ENCODE results near the gene PNPLA8. TPM values are rescaled to one million over a fixed set of nuclear protein-coding genes. Genes with fewer than 3 reads are reported as not detected.

PNPLA8 gene
- total and polyA plus RNA-seq, 7 donors, result 30.3 to 103 (median 60.1) TPM

- Histone ChIP-seq H3K36me3 (ENCODE audit: insufficient read depth in 1 of 2, low read depth in 1 of 2) (no peaks in the 10 kb centered on the region), H3K27ac (no peak overlapping the region), H3K9me3 (no peaks in the 10 kb centered on the region), H3K4me1 (peaks cover 12% of the 10 kb centered on the region), H3K4me3 (peak overlapping the region; percentile 63), H3K27me3 (ENCODE audit: insufficient read depth in 3 of 3, low read length in 2 of 3) (peaks cover 3 to 79% (median 14%) of the 10 kb centered on the region in 3 donors)
- DNase-seq, result no peak
- ATAC-seq, result no peak
- 44 to 52% (median 49%) methylated on average over 4 of the region's 4 CpGs for WGBS, 3 donors
- TF ChIP-seq CTCF (IDR thresholded peaks at IDR 0.05), result no peak
- intact Hi-C loops (cut with DNase I), result no loop called here
These were observed 71.6 kb downstream of the PNPLA8 start for GRCh38 chr7:108454317-108454673.

GRCh38 chr7:108453320-108453719 lies 72.6 kb downstream of the PNPLA8 start:
- H3K27ac ChIP-seq, result no peak overlapping the region
- no peaks in the 10 kb centered on the region for H3K9me3 ChIP-seq
- ATAC-seq (no peak), DNase-seq (no peak)
- H3K36me3 ChIP-seq (ENCODE audit: insufficient read depth in 1 of 2, low read depth in 1 of 2), result no peaks in the 10 kb centered on the region
- H3K4me3 ChIP-seq, result no peak overlapping the region
- TF ChIP-seq CTCF (IDR thresholded peaks at IDR 0.05), result no peak
- H3K27me3 ChIP-seq (ENCODE audit: insufficient read depth in 3 of 3, low read length in 2 of 3), result peaks cover 3 to 70% (median 14%) of the 10 kb centered on the region in 3 donors
- peaks cover 12% of the 10 kb centered on the region for H3K4me1 ChIP-seq
- intact Hi-C loops (cut with DNase I), result no loop called here
- WGBS, 3 donors, result 90 to 95% (median 93%) methylated on average over 4 of the region's 4 CpGs

GRCh38 chr7:108452707-108453106 lies 73.2 kb downstream of the PNPLA8 start:
- no peak for ATAC-seq
- Histone ChIP-seq H3K4me1 (peaks cover 12% of the 10 kb centered on the region), H3K27me3 (ENCODE audit: insufficient read depth in 3 of 3, low read length in 2 of 3) (peaks cover 3 to 64% (median 13%) of the 10 kb centered on the region in 3 donors), H3K36me3 (ENCODE audit: insufficient read depth in 1 of 2, low read depth in 1 of 2) (no peaks in the 10 kb centered on the region), H3K9me3 (no peaks in the 10 kb centered on the region), H3K27ac (no peak overlapping the region), H3K4me3 (no peak overlapping the region)
- 69 to 77% (median 69%) methylated on average over 2 of the region's 2 CpGs for WGBS, 3 donors
- TF ChIP-seq CTCF (IDR thresholded peaks at IDR 0.05), result peak; percentile 13
- intact Hi-C loops (cut with DNase I), result no loop called here
- DNase-seq, result no peak

- Histone ChIP-seq H3K4me3 (no peak overlapping the region), H3K4me1 (peaks cover 12% of the 10 kb centered on the region), H3K27me3 (ENCODE audit: insufficient read depth in 3 of 3, low read length in 2 of 3) (peaks cover 3 to 50% (median 7%) of the 10 kb centered on the region in 3 donors), H3K36me3 (ENCODE audit: insufficient read depth in 1 of 2, low read depth in 1 of 2) (no peaks in the 10 kb centered on the region), H3K27ac (no peak overlapping the region), H3K9me3 (no peaks in the 10 kb centered on the region)
- no peak for DNase-seq
- TF ChIP-seq CTCF (IDR thresholded peaks at IDR 0.05), result no peak
- 85 to 88% (median 88%) methylated on average over 2 of the region's 2 CpGs for WGBS, 3 donors
- ATAC-seq, result no peak
- intact Hi-C loops (cut with DNase I), result no loop called here
These were observed 74.6 kb downstream of the PNPLA8 start for GRCh38 chr7:108451296-108451848.

- ATAC-seq, result no peak
- intact Hi-C loops (cut with DNase I), result no loop called here
- no peak overlapping the region for H3K27ac ChIP-seq
- H3K4me1 ChIP-seq, result peaks cover 8% of the 10 kb centered on the region
- TF ChIP-seq CTCF (IDR thresholded peaks at IDR 0.05), result no peak
- no peaks in the 10 kb centered on the region for H3K36me3 ChIP-seq (ENCODE audit: insufficient read depth in 1 of 2, low read depth in 1 of 2)
- H3K9me3 ChIP-seq, result no peaks in the 10 kb centered on the region
- peaks cover 3 to 38% (median 6%) of the 10 kb centered on the region in 3 donors for H3K27me3 ChIP-seq (ENCODE audit: insufficient read depth in 3 of 3, low read length in 2 of 3)
- 88 to 97% (median 95%) methylated on average over 1 of the region's 1 CpG for WGBS, 3 donors
- no peak overlapping the region for H3K4me3 ChIP-seq
- DNase-seq, result no peak
These were observed 75.8 kb downstream of the PNPLA8 start for GRCh38 chr7:108450160-108450559.
